SK-N-MC (cell line): ENCODE data around the gene GIGYF2.
"Not testable (repeated sequence)": the region's sequence is repeated elsewhere in the genome, so short reads cannot be mapped to it uniquely, and the experiment has no call there.

Experiments
- DNase-seq: peaks from one replicate; pipeline ENCODE4 v3.0.0-alpha.2; 2011; ENCODE audit warnings: low read depth, low spot score
- H3K27ac ChIP-seq: fragments of 200-600 bp; sonication (generic); 2 replicates; pipeline ENCODE4 v1.5.1; 2016; ENCODE audit warnings: mixed run types
- H3K36me3 ChIP-seq: fragments of 200-600 bp; sonication (generic); 2 replicates; pipeline ENCODE4 v1.6.1; 2017; ENCODE audit warnings: antibody characterized with exemption, low read length, mixed read lengths; ENCODE audit not compliant: insufficient read depth
- H3K4me3 ChIP-seq: fragments of 200-600 bp; sonication (generic); 2 replicates; pipeline ENCODE4 v1.5.1; 2016
- H3K9ac ChIP-seq: fragments of 200-600 bp; sonication (generic); 2 replicates; pipeline ENCODE4 v1.8.0; 2017; ENCODE audit warnings: mixed run types, mixed read lengths; ENCODE audit not compliant: insufficient read length
- H3K9me3 ChIP-seq: fragments of 200-600 bp; sonication (generic); 2 replicates; pipeline ENCODE4 v1.6.1; 2017; ENCODE audit warnings: low read depth, mild to moderate bottlenecking, antibody characterized with exemption, low read length, moderate library complexity, mixed read lengths
- EZH2 ChIP-seq: fragments of 200-600 bp; sonication (generic); IDR thresholded peaks from one replicate; pipeline ENCODE4 v1.6.1; 2017; ENCODE audit warnings: antibody characterized with exemption
- FOXP2 ChIP-seq: optimal IDR thresholded peaks from 2 replicates; pipeline ENCODE3; 2011; ENCODE audit warnings: mild to moderate bottlenecking, moderate library complexity; ENCODE audit not compliant: insufficient read depth; ENCODE audit errors: extremely low read length, control extremely low read depth
- POLR2AphosphoS5 ChIP-seq: IDR thresholded peaks from 2 replicates; pipeline ENCODE4 v1.6.1; 2012; ENCODE audit warnings: mild to moderate bottlenecking, low read depth, low read length, borderline replicate concordance

GIGYF2 gene

DNA sequence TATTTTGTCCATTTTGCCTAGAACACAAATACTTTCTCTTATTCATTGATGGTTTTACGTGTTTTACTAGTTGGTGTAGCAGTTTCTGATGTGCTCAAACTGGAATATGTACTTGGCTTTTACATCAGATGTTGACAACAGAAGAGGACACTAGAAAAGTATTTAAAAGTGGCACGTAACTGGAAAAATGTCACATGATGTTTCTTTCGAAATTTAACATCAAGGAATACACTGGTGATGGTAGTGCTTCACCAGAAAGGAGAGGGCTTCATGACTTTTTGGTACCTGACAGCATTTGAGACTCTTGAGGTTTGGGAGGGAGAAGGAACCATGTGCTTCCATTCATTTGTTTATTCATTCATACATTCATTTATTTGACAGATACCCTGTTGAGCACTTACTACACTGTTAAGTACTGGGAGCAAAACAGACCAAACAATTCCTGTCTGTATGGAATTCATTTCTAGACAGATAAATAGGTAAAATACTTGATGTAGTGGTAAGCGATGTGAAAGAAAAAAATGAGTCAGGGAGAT, 1.5 kb downstream of the GIGYF2 start:
- H3K36me3 ChIP-seq: peaks cover 32% of the 10 kb centered on the region
- no peak for TF ChIP-seq EZH2
- TF ChIP-seq FOXP2: no peak
- TF ChIP-seq POLR2AphosphoS5: no peak
- H3K27ac ChIP-seq: no peak overlapping the region
- H3K9ac ChIP-seq: peak overlapping the region; percentile 98
- DNase-seq: no peak
- peak overlapping the region; percentile 96 for H3K4me3 ChIP-seq
- no peaks in the 10 kb centered on the region for H3K9me3 ChIP-seq

DNA sequence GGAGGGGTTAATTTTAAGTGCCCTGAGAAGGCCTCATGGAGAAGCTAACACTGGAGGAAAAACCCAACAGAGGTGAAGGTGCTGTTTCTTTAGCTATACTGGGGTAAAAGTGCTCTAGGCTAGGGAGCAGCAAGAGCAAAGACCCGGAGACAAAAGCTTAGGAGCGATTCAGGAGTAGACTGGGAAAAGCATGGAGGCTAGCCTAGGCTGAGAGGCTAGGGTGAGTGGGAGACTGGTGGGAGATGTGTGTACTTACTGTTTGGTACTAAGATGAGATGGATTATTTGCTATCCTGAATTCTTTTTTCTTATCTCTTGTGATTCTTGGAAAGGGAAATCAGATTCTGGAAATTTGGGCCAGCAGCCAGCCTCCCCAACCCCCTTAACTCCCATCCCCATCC, 2.0 kb downstream of the GIGYF2 start:
- Histone ChIP-seq H3K9ac (peak overlapping the region; percentile 98), H3K27ac (no peak overlapping the region), H3K4me3 (peak overlapping the region; percentile 96), H3K36me3 (peaks cover 37% of the 10 kb centered on the region), H3K9me3 (no peaks in the 10 kb centered on the region)
- DNase-seq: no peak
- TF ChIP-seq EZH2 (no peak), POLR2AphosphoS5 (no peak), FOXP2 (no peak)

DNA sequence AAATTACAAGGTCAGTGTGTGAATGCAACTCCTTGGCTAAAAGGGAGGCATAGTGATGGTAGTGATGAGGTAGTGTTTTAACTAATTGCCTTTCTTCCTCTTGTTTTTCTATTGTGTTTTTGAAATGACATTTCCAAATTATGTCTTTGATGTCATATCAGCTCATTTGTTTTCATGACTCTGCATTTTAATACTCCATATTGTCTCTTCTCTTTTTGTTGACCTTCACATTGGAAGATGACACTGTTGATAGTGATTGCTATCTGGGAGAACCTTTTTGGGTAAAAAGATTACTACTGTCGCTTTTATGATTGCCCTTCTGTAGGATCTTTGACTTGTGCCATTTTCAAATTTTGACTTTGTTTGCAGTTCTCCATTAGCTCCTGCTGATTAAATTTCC, 3.0 kb downstream of the GIGYF2 start:
- no peak for DNase-seq
- Histone ChIP-seq H3K36me3 (peaks cover 44% of the 10 kb centered on the region), H3K4me3 (peak overlapping the region; percentile 14; the same call in 1 of the 2 replicates)

DNA sequence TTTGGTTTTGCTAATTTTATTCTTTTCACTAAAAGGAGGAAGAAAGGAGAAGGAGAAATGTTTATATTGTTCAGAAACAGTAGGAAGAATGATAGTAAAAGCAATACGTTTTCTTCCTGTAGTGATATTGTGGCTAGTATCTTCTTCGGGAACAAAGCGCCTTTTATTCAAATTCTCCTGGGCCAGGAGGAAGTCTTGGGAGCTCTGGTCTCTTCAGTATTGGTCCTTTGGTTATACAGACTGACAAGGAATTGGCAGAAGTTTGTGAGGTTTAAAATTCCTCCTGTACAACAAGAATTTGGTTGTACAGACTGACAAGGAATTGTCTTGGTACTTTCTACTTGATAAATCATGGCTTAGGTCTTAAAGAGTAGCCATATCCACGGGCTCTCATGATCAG, 9.9 kb downstream of the GIGYF2 start:
- Histone ChIP-seq H3K9me3 (no peaks in the 10 kb centered on the region), H3K27ac (no peak overlapping the region), H3K36me3 (peaks cover 58% of the 10 kb centered on the region), H3K4me3 (no peak overlapping the region), H3K9ac (no peak overlapping the region)
- no peak for TF ChIP-seq POLR2AphosphoS5
- TF ChIP-seq EZH2: no peak
- no peak for TF ChIP-seq FOXP2
- DNase-seq: no peak

More for the DNA sequence above, 3.0 kb downstream of the GIGYF2 start:
- TF ChIP-seq POLR2AphosphoS5: no peak
- TF ChIP-seq EZH2: no peak
- TF ChIP-seq FOXP2: no peak
- no peaks in the 10 kb centered on the region for H3K9me3 ChIP-seq
- H3K9ac ChIP-seq: peak overlapping the region; percentile 98
- H3K27ac ChIP-seq: no peak overlapping the region

DNA sequence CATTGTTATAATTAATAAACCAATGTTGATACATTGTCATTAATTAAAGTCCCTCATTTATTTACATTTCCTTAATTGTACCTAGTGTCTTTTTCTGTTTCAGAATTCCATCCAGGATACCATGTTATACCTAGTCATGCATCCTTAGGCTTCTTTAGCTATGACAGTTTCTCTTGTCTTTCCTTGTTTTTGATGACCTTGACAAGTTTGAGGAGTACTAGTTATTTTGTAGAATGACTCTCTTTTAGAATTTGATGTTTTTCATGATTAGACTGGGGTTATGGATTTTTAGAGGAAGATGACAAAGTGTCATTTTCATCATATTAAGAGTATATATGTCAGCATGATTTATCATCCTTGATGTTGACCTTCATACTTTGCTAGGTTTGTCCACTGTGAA, 16.4 kb downstream of the GIGYF2 start:
- no peak for TF ChIP-seq POLR2AphosphoS5
- no peak for TF ChIP-seq EZH2
- no peak for TF ChIP-seq FOXP2
- peaks cover 55% of the 10 kb centered on the region for H3K36me3 ChIP-seq

DNA sequence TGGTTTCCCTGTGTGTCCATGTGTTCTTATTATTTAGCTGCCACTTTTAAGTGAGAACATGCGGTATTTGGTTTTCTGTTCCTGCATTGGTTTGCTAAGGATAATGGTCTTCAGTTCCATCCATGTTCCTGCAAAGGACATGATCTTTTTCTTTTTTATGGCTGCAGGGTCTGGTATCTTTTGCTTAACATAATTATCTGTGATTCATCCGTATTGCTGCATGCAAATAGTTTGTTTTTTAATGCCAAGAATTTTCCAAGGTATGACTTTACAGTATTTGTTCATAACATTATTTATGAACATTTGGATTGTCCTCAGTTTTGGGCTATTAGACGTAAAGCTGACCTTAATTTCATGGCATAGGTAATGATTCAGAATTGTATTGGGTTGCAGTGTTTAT, 17.8 kb downstream of the GIGYF2 start:
- Histone ChIP-seq H3K4me3 (no peak overlapping the region), H3K27ac (no peak overlapping the region), H3K9ac (no peak overlapping the region), H3K9me3 (no peaks in the 10 kb centered on the region), H3K36me3 (peaks cover 68% of the 10 kb centered on the region)
- no peak for DNase-seq
- TF ChIP-seq EZH2 (no peak), FOXP2 (no peak), POLR2AphosphoS5 (no peak)

More for the DNA sequence above, 16.4 kb downstream of the GIGYF2 start:
- Histone ChIP-seq H3K27ac (no peak overlapping the region), H3K4me3 (no peak overlapping the region), H3K9me3 (no peaks in the 10 kb centered on the region), H3K9ac (no peak overlapping the region)
- no peak for DNase-seq

DNA sequence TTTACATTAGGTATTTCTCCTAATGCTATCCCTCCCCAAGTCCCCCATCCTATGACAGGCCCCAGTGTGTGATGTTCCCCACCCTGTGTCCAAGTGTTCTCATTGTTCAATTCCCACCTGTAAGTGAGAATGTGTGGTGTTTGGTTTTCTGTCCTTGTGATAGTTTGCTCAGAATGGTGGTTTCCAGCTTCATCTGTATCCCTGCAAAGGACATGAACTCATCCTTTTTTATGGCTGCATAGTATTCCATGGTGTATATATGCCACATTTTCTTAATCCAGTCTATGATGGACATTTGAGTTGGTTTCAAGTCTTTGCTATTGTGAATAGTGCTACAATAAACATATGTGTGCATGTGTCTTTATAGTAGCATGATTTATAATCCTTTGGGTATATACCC, 22.9 kb downstream of the GIGYF2 start:
- not testable (repeated sequence) for H3K4me3 ChIP-seq, H3K9ac ChIP-seq, H3K27ac ChIP-seq, DNase-seq, H3K9me3 ChIP-seq
- H3K36me3 ChIP-seq: peaks cover 59% of the 10 kb centered on the region

DNA sequence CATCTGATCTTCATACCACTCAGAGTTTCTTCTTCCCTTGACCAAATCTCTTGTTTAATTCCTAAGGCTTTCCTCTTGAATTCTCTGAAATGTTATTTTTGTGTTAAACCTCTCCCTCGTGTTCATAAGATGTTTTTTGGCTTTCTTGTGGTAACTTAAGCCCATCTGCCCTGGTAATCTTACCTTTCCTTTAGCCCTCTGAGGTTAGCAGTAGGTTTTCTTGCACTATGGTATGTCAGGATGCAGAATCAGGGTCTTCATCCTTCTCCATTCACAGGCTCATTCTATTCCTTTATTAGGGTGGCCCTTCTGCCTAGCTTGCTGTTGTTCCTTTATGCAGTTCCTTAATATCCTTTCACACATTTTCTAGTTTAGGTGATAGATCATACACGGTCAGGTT, 24.1 kb downstream of the GIGYF2 start:
- peaks cover 66% of the 10 kb centered on the region for H3K36me3 ChIP-seq
- TF ChIP-seq FOXP2 (no peak), POLR2AphosphoS5 (no peak), EZH2 (no peak)

DNA sequence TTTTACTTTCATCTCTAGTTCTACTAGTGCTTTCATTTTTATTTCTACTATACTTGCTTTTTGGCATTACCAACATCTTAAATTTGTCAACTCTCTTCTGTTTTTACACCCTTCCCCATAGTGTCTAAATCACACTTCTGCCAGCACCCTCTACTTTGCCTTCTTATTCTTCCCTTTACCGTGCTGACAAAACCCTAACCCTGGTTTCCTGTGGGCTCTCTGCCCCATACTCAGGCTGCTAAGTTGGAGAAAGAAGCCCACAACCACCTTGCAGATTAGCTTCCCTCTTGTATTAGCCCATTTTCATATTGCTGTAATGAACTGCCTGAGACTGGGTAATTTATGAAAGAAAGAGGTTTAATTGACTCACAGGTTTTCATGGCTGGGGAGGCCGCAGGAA, 24.8 kb downstream of the GIGYF2 start:
- TF ChIP-seq FOXP2: no peak
- TF ChIP-seq EZH2: no peak
- TF ChIP-seq POLR2AphosphoS5: no peak
- no peak for DNase-seq
- no peak overlapping the region for H3K27ac ChIP-seq
- H3K36me3 ChIP-seq: peaks cover 59% of the 10 kb centered on the region
- no peak overlapping the region for H3K4me3 ChIP-seq
- H3K9me3 ChIP-seq: no peaks in the 10 kb centered on the region
- H3K9ac ChIP-seq: no peak overlapping the region

More for the DNA sequence above, 24.1 kb downstream of the GIGYF2 start:
- Histone ChIP-seq H3K9ac (no peak overlapping the region), H3K4me3 (no peak overlapping the region), H3K27ac (no peak overlapping the region), H3K9me3 (no peaks in the 10 kb centered on the region)
- DNase-seq: no peak
